GM12878 (cell line): ENCODE results near the gene ATXN1. TPM values are rescaled to one million over a fixed set of nuclear protein-coding genes. Genes with fewer than 3 reads are reported as not detected.

Source experiments
- ATAC-seq: fragments of 200-7000 bp; cut with Tn5 transposase; 3 replicates; pipeline ENCODE4 v1.9.1; 2020; ENCODE audit warnings: mild to moderate bottlenecking, moderate library complexity
- BruUV-seq: library from RNA; stranded (reverse); fragments of 400-500 nt; replicated peaks from 2 replicates; lab custom pipeline; 2021; lab: Mats Ljungman, UMichigan
- CTCF ChIA-PET: fragments of 300-600 bp; sonication (Branson Sonifier 250); formaldehyde crosslinking; extraction: SDS; loops from one replicate; lab custom pipeline; 2021; ENCODE audit warnings: inconsistent platforms; lab: Yijun Ruan, JAX
- POLR2A ChIA-PET: fragments of 350-600 bp; formaldehyde crosslinking; extraction: SDS; loops from one replicate; lab custom pipeline; 2021; ENCODE audit warnings: inconsistent platforms; lab: Charles Lee
- RAD21 ChIA-PET: fragments of 300-600 bp; sonication (Branson Sonifier 250); formaldehyde crosslinking; loops from one replicate; lab custom pipeline; 2023; ENCODE audit warnings: antibody characterized with exemption; ENCODE audit not compliant: unreplicated experiment; lab: Charles Lee
- SMC1A ChIA-PET: fragments of 300-600 bp; sonication (Branson Sonifier 250); formaldehyde crosslinking; loops from one replicate; lab custom pipeline; 2023; ENCODE audit not compliant: unreplicated experiment, uncharacterized antibody; lab: Charles Lee
- DNase-seq: peaks from one replicate; pipeline ENCODE4 v3.0.0-alpha.2; 2011; ENCODE audit warnings: low read depth, low spot score
- FAIRE-seq: peaks from 3 replicates; lab custom pipeline; 2011; peaks lifted over from hg19 to GRCh38; lab: Jason Lieb, UNC
- H2AFZ ChIP-seq: 2 replicates; pipeline ENCODE4 v1.6.0; 2011; ENCODE audit warnings: low read depth, low read length, control low read depth; ENCODE audit not compliant: control insufficient read depth
- H3K27ac ChIP-seq: 2 replicates; pipeline ENCODE4 v1.5.1; 2011; ENCODE audit warnings: control low read depth; ENCODE audit not compliant: control insufficient read depth, insufficient read depth
- H3K27me3 ChIP-seq, 2 experiments: replicated peaks in 1 of 2; 2 replicates each; pipeline versions ENCODE4 v1.6.0 to v1.6.1; 2011; ENCODE audit warnings: low read length in 1 of 2; ENCODE audit not compliant: control insufficient read depth in 2 of 2, insufficient read depth in 2 of 2
- H3K36me3 ChIP-seq, 2 experiments: 2 replicates each; pipeline ENCODE4 v1.5.1; 2011; ENCODE audit warnings: low read length in 1 of 2; ENCODE audit not compliant: control insufficient read depth in 2 of 2, insufficient read depth in 2 of 2
- H3K4me1 ChIP-seq: 2 replicates; pipeline ENCODE4 v1.6.1; 2011; ENCODE audit warnings: mild to moderate bottlenecking, low read length, moderate library complexity, mixed read lengths; ENCODE audit not compliant: control insufficient read depth, insufficient read depth
- H3K4me2 ChIP-seq: 2 replicates; pipeline ENCODE4 v1.6.0; 2011; ENCODE audit warnings: control low read depth; ENCODE audit not compliant: control insufficient read depth, insufficient read depth
- H3K4me3 ChIP-seq: fragments of 200-600 bp; sonication (generic); 2 replicates; pipeline ENCODE4 v1.5.1; 2016
- H3K79me2 ChIP-seq: 2 replicates; pipeline ENCODE4 v1.6.0; 2011; ENCODE audit warnings: low read length; ENCODE audit not compliant: control insufficient read depth, insufficient read depth
- H3K9ac ChIP-seq: 2 replicates; pipeline ENCODE4 v1.8.0; 2011; ENCODE audit warnings: low read length, control low read depth, mixed read lengths; ENCODE audit not compliant: control insufficient read depth, insufficient read depth
- H3K9me3 ChIP-seq: replicated peaks from 3 replicates; pipeline ENCODE4 v1.5.1; 2011; ENCODE audit warnings: mild to moderate bottlenecking, low read length; ENCODE audit not compliant: control insufficient read depth, insufficient read depth
- H4K20me1 ChIP-seq: 2 replicates; pipeline ENCODE4 v1.6.0; 2011; ENCODE audit not compliant: control insufficient read depth, insufficient read depth
- CHD4 ChIP-seq: fragments of 200-600 bp; sonication (generic); IDR thresholded peaks from 2 replicates; pipeline ENCODE4 v1.6.1; 2016; ENCODE audit warnings: mild to moderate bottlenecking
- CREB1 ChIP-seq: IDR thresholded peaks from 2 replicates; pipeline ENCODE4 v1.6.1; 2012; ENCODE audit warnings: low read depth, mild to moderate bottlenecking, inconsistent platforms
- DPF2 ChIP-seq: fragments of 450-650 bp; IDR thresholded peaks from 2 replicates; pipeline ENCODE4 v1.6.1; 2017; ENCODE audit warnings: mild to moderate bottlenecking
- ESRRA ChIP-seq: IDR thresholded peaks from 2 replicates; pipeline ENCODE4 v1.6.1; 2012; ENCODE audit warnings: mild to moderate bottlenecking, low read length, improper control_type of control experiment
- ETV6 ChIP-seq, 2 experiments: fragments of 450-650 bp in 1 of 2; IDR thresholded peaks in 1 of 2; conservative IDR thresholded peaks in 1 of 2; 2 replicates each; pipeline ENCODE4 v1.6.1; 2014; ENCODE audit warnings: antibody characterized with exemption in 1 of 2, borderline replicate concordance in 1 of 2, low read depth in 1 of 2, mild to moderate bottlenecking in 1 of 2, moderate library complexity in 1 of 2
- FOXM1 ChIP-seq: IDR thresholded peaks from 2 replicates; pipeline ENCODE4 v1.6.1; 2012; ENCODE audit warnings: low read depth, mild to moderate bottlenecking, inconsistent platforms, low read length, moderate library complexity
- IKZF2 ChIP-seq, 2 experiments: fragments of 450-650 bp; IDR thresholded peaks; 2 replicates each; pipeline ENCODE4 v1.6.1; 2017; ENCODE audit warnings: mild to moderate bottlenecking in 2 of 2, moderate library complexity in 2 of 2
- JUND ChIP-seq: IDR thresholded peaks from 2 replicates; pipeline ENCODE4 v1.6.1; 2012; ENCODE audit warnings: low read depth, mild to moderate bottlenecking, low read length, improper control_type of control experiment, moderate library complexity
- MTA3 ChIP-seq: IDR thresholded peaks from 2 replicates; pipeline ENCODE4 v1.6.1; 2012; ENCODE audit warnings: low read length, inconsistent platforms, borderline replicate concordance
- NFXL1 ChIP-seq: fragments of 450-650 bp; IDR thresholded peaks from 2 replicates; pipeline ENCODE4 v1.6.1; 2017; ENCODE audit warnings: antibody characterized with exemption, mild to moderate bottlenecking, borderline replicate concordance
- NR2F1 ChIP-seq: fragments of 450-650 bp; conservative IDR thresholded peaks from 2 replicates; pipeline ENCODE4 v1.6.1; 2017; ENCODE audit warnings: mild to moderate bottlenecking
- PML ChIP-seq: IDR thresholded peaks from 2 replicates; pipeline ENCODE4 v1.6.1; 2012; ENCODE audit warnings: low read length, inconsistent platforms
- SPI1 ChIP-seq: IDR thresholded peaks from 2 replicates; pipeline ENCODE4 v1.6.1; 2011; ENCODE audit warnings: low read depth, mild to moderate bottlenecking, low read length, moderate library complexity, borderline replicate concordance; ENCODE audit not compliant: insufficient read depth
- ZNF384 ChIP-seq: IDR thresholded peaks from 2 replicates; pipeline ENCODE4 v1.6.1; 2012; ENCODE audit warnings: low read depth, mild to moderate bottlenecking, low read length, improper control_type of control experiment, borderline replicate concordance
- WGBS: methylation state at CpG from one replicate; pipeline ENCODE4 v1.1.6; 2016; ENCODE audit warnings: low lambda C conversion rate; ENCODE audit not compliant: insufficient replicate concordance, insufficient coverage; ENCODE audit errors: missing lambda C conversion rate; 5-methylcytosine and 5-hydroxymethylcytosine counted together
- in situ Hi-C: fragments of 300-500 bp; cut with MboI; formaldehyde crosslinking; loops from 9 replicates; pipeline ENCODE4 v1.14.3; 2018; ENCODE audit warnings: mixed read lengths
- intact Hi-C: fragments of 100-400 bp; cut with micrococcal nuclease; formaldehyde crosslinking; loops from one replicate; pipeline ENCODE4 v1.14.2; 2022; ENCODE audit not compliant: unreplicated experiment
- polyA plus RNA-seq, 11 experiments: library from polyadenylated mRNA; depleted of rRNA in 4 of 11; unstranded in 6 of 11; stranded (reverse) in 5 of 11; fragments of >200 nt; fragmentation: Nextera tagmentation in 4 of 11; fragmentation: Illumina TruSeq in 1 of 11; extraction: Ambion mirVana in 4 of 11; extraction: Trizol in 1 of 11; gene quantifications; 1 replicate in 1 of 11; 2 replicates in 10 of 11; pipeline versions ENCODE4 v1.2.1 to v1.2.3, GENCODE V29; 2011 to 2016; ENCODE audit warnings: inconsistent platforms in 2 of 11, missing spikeins in 2 of 11, low read depth in 1 of 11
- total RNA-seq, 4 experiments: library from RNA; depleted of rRNA in 3 of 4; stranded (reverse); fragments of >200 nt in 3 of 4; fragmentation: Illumina TruSeq in 1 of 4; extraction: Trizol in 1 of 4; gene quantifications; 2 replicates each; pipeline versions ENCODE4 v1.2.1 to v1.2.3, GENCODE V29; 2013 to 2021
- TF ChIP-seq, protein P1 (sequence below): IDR thresholded peaks from 2 replicates; pipeline ENCODE4 v1.6.1; 2011; ENCODE audit warnings: low read depth, mild to moderate bottlenecking, low read length, moderate library complexity, borderline replicate concordance; ENCODE audit errors: extremely low read depth
- TF ChIP-seq, protein P2 (sequence below): IDR thresholded peaks from 2 replicates; pipeline ENCODE4 v1.6.1; 2011; ENCODE audit warnings: borderline replicate concordance, low read depth, mild to moderate bottlenecking, moderate library complexity, low read length; ENCODE audit not compliant: insufficient read depth, poor library complexity, severe bottlenecking

Gene ATXN1
- total and polyA plus RNA-seq, 10 of the 15 experiments (the other 5 are each of a cell fraction or from before 2014, with no cell fraction given), result 12.2 to 51.2 (median 20.5) TPM

DNA sequence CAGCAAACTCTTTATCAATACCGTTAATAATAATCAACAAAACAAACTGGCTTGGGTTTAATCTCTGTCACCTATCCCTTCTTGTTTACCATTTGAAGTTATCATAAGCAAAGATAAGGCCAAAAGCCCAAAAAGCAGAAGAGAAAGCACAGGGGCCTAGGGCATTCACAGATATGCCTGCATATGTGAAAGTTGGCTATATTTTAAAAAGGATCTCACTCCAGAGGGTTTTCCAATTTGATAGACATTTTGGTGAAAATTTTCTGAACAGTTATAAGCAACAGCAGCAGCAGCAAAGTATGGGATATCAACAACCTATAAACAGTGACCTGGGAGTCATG lies 101.1 kb downstream of the ATXN1 start:
- no peak for FAIRE-seq
- no peak overlapping the region; the same call in 1 of the 2 replicates for H3K9ac ChIP-seq
- no peak overlapping the region for H3K4me2 ChIP-seq
- peaks cover 7% of the 10 kb centered on the region; the same call in 2 of the 3 replicates for H3K9me3 ChIP-seq
- H4K20me1 ChIP-seq, result no peaks in the 10 kb centered on the region
- intact Hi-C loops (no loop called here), in situ Hi-C loops (no loop called here)
- H3K36me3 ChIP-seq, result peaks cover 0 to 3% of the 10 kb centered on the region in 2 experiments; a peak in 2 of 4 replicates
- TF ChIP-seq ZNF384, result no peak
- no peak for TF ChIP-seq MTA3
- no peak for TF ChIP-seq CHD4
- TF ChIP-seq PML, result no peak
- no peak for TF ChIP-seq ESRRA
- TF ChIP-seq, protein P1, sequence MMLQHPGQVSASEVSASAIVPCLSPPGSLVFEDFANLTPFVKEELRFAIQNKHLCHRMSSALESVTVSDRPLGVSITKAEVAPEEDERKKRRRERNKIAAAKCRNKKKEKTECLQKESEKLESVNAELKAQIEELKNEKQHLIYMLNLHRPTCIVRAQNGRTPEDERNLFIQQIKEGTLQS, result no peak
- peak; percentile 78 for TF ChIP-seq SPI1
- no peak for TF ChIP-seq NFXL1
- no peak for TF ChIP-seq NR2F1
- TF ChIP-seq, protein P2, sequence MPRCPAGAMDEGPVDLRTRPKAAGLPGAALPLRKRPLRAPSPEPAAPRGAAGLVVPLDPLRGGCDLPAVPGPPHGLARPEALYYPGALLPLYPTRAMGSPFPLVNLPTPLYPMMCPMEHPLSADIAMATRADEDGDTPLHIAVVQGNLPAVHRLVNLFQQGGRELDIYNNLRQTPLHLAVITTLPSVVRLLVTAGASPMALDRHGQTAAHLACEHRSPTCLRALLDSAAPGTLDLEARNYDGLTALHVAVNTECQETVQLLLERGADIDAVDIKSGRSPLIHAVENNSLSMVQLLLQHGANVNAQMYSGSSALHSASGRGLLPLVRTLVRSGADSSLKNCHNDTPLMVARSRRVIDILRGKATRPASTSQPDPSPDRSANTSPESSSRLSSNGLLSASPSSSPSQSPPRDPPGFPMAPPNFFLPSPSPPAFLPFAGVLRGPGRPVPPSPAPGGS, result no peak
- TF ChIP-seq DPF2, result no peak
- TF ChIP-seq ETV6 (conservative IDR thresholded peaks at IDR 0.05 in 1 of 2, IDR thresholded peaks at IDR 0.05 in 1 of 2; ENCODE audit: borderline replicate concordance in 1 of 2, low read depth in 1 of 2), result no peak
- TF ChIP-seq CREB1, result no peak
- peak in 1 of 2 experiments; percentile 18; a peak in 1 of 4 replicates for TF ChIP-seq IKZF2 (IDR thresholded peaks at IDR 0.05)
- no peak for TF ChIP-seq FOXM1
- no peak for TF ChIP-seq JUND
- no TSS peak for BruUV-seq
- ChIA-PET RAD21 (interaction anchor here (1.6 kb wide), 1 partner anchor 50 kb away, joined by 3 read pairs; no protein-coding TSS in a partner anchor), POLR2A (no interaction called here), SMC1A (interaction anchor here (1.0 to 4.3 kb wide), 4 partner anchors 11 to 25 kb away, joined by 3 to 18 read pairs (median 12); no protein-coding TSS in a partner anchor), CTCF (interaction anchor here (0.6 to 1.4 kb wide), 2 partner anchors 9 to 23 kb away, joined by 3 to 6 read pairs; no protein-coding TSS in a partner anchor)
- DNase-seq, result no peak
- H3K27ac ChIP-seq, result no peak overlapping the region
- WGBS, result 0% methylated on average over 1 of the region's 1 CpG
- H3K79me2 ChIP-seq, result no peaks in the 10 kb centered on the region
- H3K27me3 ChIP-seq, result no peaks in the 10 kb centered on the region
- peaks cover 31% of the 10 kb centered on the region for H3K4me1 ChIP-seq
- ATAC-seq, result peak; percentile 57
- H3K4me3 ChIP-seq, result no peak overlapping the region
- no peak overlapping the region for H2AFZ ChIP-seq
